HFFc6 (cell line): ENCODE measurements around the gene CFAP77. TPM values are rescaled to one million over a fixed set of nuclear protein-coding genes. Genes with fewer than 3 reads are reported as not detected.

Source experiments
- DNase-seq: peaks from one replicate; pipeline ENCODE4 v3.0.0-alpha.2; 2018
- H3K27ac Mint-ChIP-seq: 2 replicates; pipeline ENCODE4 v1.8.0; 2020; ENCODE audit warnings: mild to moderate bottlenecking, mixed read lengths
- H3K27me3 Mint-ChIP-seq: 2 replicates; pipeline ENCODE4 v1.8.0; 2021; ENCODE audit warnings: mild to moderate bottlenecking, moderate library complexity, mixed read lengths; ENCODE audit not compliant: insufficient read depth
- H3K36me3 Mint-ChIP-seq: 2 replicates; pipeline ENCODE4 v1.8.0; 2021; ENCODE audit warnings: low read depth, mixed read lengths
- H3K4me1 Mint-ChIP-seq: 2 replicates; pipeline ENCODE4 v1.8.0; 2020; ENCODE audit warnings: low read depth, mixed read lengths
- H3K4me3 Mint-ChIP-seq: 2 replicates; pipeline ENCODE4 v1.8.0; 2020; ENCODE audit warnings: mild to moderate bottlenecking, moderate library complexity, mixed read lengths
- H3K9me3 Mint-ChIP-seq: 2 replicates; pipeline ENCODE4 v1.8.0; 2020; ENCODE audit warnings: mild to moderate bottlenecking, mixed read lengths
- total RNA-seq, 6 experiments: library from RNA; stranded (reverse); fragmentation: NEBNext Ultra II Directional; extraction: Animal tissue kit (Norgen Biotek cat#: 25700); gene quantifications; 2 replicates in 1 of 6; 3 replicates in 5 of 6; pipeline ENCODE4 v1.2.3, GENCODE V29; 2021
- TF ChIP-seq, protein P1 (sequence below): fragments of 200-600 bp; sonication (generic); IDR thresholded peaks from 2 replicates; pipeline ENCODE4 v1.5.0; 2021; ENCODE audit warnings: antibody characterized with exemption, mild to moderate bottlenecking

The CFAP77 gene
- total RNA-seq, 6 experiments from 2014 or later = not detected

GRCh38 chr9:132548751-132549640, 139.0 kb downstream of the CFAP77 start:
- DNase-seq = no peak
- Mint-ChIP-seq H3K27ac (no peak overlapping the region), H3K4me1 (no peaks in the 10 kb centered on the region), H3K27me3 (peaks cover 40% of the 10 kb centered on the region), H3K36me3 (no peaks in the 10 kb centered on the region), H3K9me3 (no peaks in the 10 kb centered on the region), H3K4me3 (no peak overlapping the region)
- TF ChIP-seq, protein P1, sequence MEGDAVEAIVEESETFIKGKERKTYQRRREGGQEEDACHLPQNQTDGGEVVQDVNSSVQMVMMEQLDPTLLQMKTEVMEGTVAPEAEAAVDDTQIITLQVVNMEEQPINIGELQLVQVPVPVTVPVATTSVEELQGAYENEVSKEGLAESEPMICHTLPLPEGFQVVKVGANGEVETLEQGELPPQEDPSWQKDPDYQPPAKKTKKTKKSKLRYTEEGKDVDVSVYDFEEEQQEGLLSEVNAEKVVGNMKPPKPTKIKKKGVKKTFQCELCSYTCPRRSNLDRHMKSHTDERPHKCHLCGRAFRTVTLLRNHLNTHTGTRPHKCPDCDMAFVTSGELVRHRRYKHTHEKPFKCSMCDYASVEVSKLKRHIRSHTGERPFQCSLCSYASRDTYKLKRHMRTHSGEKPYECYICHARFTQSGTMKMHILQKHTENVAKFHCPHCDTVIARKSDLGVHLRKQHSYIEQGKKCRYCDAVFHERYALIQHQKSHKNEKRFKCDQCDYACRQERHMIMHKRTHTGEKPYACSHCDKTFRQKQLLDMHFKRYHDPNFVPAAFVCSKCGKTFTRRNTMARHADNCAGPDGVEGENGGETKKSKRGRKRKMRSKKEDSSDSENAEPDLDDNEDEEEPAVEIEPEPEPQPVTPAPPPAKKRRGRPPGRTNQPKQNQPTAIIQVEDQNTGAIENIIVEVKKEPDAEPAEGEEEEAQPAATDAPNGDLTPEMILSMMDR = no peak

- H3K4me3 Mint-ChIP-seq = no peak overlapping the region
- TF ChIP-seq, protein P1 = no peak
- no peak overlapping the region for H3K27ac Mint-ChIP-seq
- H3K9me3 Mint-ChIP-seq = no peaks in the 10 kb centered on the region
- peaks cover 37% of the 10 kb centered on the region for H3K27me3 Mint-ChIP-seq
- no peaks in the 10 kb centered on the region for H3K36me3 Mint-ChIP-seq
- no peak for DNase-seq
- H3K4me1 Mint-ChIP-seq = no peaks in the 10 kb centered on the region
Measured at GRCh38 chr9:132551556-132551955, 141.5 kb downstream of the CFAP77 start.

DNA sequence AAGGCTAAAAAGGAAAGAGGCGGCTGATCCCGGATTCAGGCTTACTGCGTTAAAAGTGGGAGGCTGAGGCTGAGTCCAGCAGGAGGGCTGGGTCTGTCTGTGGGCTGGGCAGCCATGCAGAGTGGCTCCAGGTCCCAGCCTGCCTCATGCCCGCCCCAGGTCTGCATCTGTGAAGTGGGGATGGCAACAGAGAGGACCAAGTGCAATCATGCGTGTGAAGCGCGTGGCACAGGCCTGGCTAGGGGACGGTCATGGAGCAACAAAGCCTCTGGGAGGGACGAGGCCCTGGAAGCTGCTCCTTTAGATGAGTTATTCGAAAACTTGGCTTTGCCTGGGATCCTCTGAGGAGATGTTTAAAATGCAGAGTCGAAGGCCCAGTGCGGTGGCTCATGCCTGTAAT, 142.0 kb downstream of the CFAP77 start:
- Mint-ChIP-seq H3K4me3 (no peak overlapping the region), H3K36me3 (no peaks in the 10 kb centered on the region), H3K9me3 (no peaks in the 10 kb centered on the region), H3K27me3 (peaks cover 40% of the 10 kb centered on the region), H3K4me1 (no peaks in the 10 kb centered on the region), H3K27ac (no peak overlapping the region)
- TF ChIP-seq, protein P1 = no peak
- no peak for DNase-seq

DNA sequence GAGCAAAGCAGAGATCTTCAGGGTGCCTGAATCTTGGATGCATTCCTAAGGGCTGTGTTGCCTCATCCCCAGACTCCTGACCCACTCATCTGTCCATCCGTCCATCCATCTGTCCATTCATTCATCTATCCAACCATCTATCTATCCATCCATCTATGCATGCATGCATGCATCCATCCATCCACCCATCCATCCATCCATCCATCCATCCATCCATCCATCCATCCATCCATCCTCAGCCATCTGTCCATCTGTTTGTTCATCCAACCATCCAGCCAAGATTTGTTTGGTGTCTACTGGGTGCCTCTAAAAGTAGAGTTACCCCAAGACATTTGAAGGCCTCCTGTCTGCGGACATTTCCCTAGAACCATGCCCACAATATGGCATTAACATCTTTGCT, 144.7 kb downstream of the CFAP77 start:
- TF ChIP-seq, protein P1 = no peak
- no peaks in the 10 kb centered on the region for H3K4me1 Mint-ChIP-seq
- no peaks in the 10 kb centered on the region for H3K36me3 Mint-ChIP-seq
- no peak overlapping the region for H3K27ac Mint-ChIP-seq
- no peak for DNase-seq
- no peak overlapping the region for H3K4me3 Mint-ChIP-seq
- no peaks in the 10 kb centered on the region for H3K9me3 Mint-ChIP-seq
- peaks cover 39% of the 10 kb centered on the region for H3K27me3 Mint-ChIP-seq

DNA sequence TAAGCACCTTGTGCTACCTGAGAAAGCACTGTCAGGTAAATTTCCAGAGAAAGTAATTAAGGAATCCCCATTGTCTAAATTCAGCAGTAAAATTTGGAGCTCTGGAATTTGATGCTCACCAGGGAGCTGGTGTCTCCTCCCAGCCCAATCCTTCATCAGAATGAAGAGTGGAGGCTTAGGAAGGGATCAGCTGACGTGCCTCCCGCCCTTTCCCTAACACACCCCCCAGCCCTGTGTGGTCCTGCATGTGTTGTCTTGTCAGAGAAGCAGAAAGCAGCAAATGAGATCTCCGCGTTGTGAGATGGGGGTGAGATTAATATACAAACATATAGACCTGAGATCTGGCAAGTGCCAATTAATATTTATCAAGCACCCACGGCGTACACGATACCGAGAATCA, 145.5 kb downstream of the CFAP77 start:
- no peak for DNase-seq
- Mint-ChIP-seq H3K27me3 (peaks cover 43% of the 10 kb centered on the region), H3K27ac (no peak overlapping the region), H3K9me3 (no peaks in the 10 kb centered on the region), H3K36me3 (no peaks in the 10 kb centered on the region), H3K4me3 (no peak overlapping the region), H3K4me1 (no peaks in the 10 kb centered on the region)
- TF ChIP-seq, protein P1 = no peak
